Kidney glomerular epithelial cell (primary cell): ENCODE results near the gene ZNF316.
"Not testable (repeated sequence)": the region's sequence is repeated elsewhere in the genome, so short reads cannot be mapped to it uniquely, and the experiment has no call there.

Experiments
- DNase-seq: peaks from one replicate; lab custom pipeline; 2025; lab: John Stamatoyannopoulos, UW

Gene ZNF316

DNA sequence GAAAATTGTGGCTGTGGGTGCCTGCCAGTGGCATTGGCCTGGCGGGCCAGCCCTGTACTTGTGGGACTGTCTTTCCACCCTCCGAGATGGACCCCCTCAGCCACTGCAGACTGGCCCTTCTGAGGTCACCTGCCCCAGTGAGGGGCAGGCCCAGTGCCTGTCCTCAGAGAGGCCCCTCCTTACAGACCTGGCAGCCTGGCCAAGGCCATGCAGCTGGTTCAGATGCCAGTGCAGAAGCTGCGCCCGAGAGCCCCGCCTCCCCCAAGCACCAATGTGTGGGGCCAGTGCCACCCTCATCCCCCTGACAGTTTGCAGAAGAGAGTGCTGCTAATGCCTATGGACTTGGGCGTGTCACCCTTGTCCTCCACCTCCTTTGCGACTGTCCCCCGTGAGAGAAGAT, 10.0 kb downstream of the ZNF316 start:
- no peak for DNase-seq

DNA sequence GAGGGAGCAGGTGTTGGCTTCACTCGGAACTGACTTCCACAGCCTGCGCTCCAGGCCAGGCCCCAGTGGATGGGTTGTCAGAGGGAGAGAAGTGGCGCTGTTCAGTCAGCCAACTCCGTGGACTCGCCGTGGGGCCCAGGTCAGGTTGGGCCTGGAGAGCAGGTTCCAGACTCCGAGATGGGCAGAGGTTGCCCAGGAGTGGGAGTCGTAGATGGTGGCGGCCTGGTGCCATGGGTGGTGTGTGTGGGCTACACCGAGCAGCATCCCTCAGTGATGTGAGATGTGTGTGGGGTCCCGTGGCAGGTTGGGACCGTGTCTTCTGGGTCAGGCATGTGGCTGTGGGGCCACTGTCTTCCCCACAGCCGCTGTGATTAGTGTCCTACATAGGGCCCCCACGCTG, 10.4 kb downstream of the ZNF316 start:
- DNase-seq: no peak

GRCh38 chr7:6648066-6648814, 11.1 kb downstream of the ZNF316 start:
- DNase-seq: no peak

DNA sequence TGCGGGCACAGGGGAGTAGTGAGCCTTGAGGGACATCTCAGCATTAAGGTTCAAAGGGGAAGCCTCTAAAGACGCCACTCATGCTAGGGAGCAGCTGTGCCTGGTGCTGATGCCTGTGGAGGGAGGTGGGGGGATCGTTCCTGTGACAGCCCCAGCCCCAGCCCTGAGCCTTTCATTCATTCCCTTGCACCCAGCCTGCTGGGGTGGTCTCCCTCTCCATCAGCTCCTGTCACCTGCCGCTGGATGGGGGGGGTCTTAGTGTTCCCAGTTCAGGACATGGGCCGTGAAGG, 11.6 kb downstream of the ZNF316 start:
- no peak for DNase-seq

DNA sequence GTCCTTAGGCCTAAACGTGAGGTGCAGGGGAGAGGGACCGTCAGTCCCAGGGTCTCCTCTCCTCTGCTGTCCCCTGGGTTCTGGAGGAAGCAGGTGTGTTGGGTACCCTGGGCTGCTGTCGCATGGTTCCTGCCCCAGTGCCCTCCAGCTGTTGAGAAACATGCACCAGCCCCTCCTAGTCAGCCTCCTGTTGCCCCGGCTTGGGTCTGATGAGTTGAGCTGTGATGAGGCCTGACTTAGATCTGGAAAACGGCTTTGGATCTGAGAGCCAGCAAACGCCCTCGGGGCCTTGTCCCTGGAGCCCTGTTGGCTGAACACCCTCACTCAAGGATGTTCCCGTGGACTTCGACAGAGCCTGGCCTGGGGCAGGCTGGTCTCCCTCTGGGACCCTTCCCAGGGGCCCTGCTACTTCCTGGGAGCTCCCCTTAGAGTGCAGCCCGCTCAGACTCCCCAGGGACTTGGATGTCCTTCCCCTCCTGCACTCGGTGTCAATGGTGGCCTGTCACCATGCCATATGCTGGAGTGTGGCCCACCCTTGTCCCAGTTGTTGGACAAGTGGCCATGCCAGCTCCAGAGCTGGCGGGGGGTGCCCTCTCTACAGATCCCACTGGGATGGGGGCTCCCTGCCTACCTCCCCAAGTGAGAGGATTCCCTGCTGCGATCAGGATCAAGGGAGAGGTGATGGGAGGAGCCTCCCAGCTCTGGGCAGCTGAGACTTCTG, 12.3 kb downstream of the ZNF316 start:
- DNase-seq: no peak

DNA sequence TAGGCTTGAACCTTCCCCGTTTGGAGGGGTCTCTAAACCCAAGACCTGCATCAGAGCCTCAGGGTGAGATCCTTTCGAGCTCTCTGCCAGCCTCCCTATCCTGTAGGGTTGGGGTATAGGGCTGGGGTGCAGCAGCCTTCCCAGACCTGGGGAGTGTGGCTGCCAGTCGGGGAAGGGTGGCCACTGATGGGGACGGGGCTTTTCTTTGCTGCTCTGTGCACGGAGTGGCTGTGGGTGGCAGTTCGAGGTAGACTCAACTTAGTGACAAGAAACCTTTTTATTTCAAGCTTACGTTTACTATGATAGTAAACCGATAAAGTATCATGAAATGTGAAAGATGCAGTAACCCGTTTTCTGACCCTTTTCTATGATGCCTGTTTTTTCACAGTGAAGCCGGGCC, 13.0 kb downstream of the ZNF316 start:
- DNase-seq: no peak

DNA sequence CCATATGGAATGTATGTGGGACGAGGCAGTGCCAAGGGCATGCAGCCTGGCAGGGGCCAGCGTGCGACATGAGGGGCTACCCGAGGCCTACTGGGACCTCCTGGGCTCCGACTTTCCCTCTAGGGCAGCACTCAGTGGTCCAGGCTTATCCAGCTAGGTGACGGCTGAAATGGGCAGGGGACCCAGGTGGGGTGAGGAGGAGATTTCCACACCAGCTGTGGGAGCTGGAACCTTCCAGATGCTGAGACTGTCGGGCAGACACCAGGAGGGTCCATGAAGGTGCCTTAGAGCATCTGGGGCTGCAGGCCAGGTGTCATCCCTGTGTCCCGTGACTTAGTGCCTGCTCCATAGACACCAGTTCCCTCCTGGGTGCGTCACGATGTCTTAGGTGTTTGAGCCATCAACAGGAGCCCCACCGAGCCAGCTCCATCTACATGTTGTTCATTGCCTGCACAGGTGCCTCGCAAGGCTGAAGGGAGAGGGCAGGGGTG, 13.4 kb downstream of the ZNF316 start:
- no peak for DNase-seq

DNA sequence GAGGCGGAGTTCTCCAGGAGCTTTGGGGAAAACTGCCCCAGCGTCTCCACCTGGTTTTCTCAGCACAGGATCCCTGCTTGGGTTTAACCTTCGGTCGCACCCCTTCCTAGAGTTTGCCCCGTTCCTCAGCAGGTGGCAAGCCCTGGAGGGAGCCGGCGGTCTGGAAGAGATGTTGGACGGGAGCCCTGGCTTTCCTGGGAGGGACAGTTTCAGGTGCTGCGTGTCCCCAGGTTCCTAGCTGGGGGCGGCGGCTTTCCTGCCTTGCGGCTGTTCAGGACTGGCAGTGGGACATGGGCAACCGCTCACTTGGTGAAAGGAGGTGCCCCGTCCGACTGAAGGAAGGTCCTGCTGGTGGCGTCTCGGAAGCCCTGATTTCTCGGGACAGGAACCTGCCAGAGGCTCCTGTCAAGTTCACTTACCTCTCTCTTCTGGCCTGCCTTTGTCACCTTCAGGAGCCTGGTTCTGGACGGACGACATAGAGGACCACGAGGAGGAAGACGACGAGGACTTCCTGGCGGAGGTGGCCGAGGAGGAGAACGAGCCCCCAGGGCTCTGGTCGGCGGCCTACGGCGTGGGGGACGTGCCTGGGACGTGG, 14.8 kb downstream of the ZNF316 start:
- DNase-seq: no peak

DNA sequence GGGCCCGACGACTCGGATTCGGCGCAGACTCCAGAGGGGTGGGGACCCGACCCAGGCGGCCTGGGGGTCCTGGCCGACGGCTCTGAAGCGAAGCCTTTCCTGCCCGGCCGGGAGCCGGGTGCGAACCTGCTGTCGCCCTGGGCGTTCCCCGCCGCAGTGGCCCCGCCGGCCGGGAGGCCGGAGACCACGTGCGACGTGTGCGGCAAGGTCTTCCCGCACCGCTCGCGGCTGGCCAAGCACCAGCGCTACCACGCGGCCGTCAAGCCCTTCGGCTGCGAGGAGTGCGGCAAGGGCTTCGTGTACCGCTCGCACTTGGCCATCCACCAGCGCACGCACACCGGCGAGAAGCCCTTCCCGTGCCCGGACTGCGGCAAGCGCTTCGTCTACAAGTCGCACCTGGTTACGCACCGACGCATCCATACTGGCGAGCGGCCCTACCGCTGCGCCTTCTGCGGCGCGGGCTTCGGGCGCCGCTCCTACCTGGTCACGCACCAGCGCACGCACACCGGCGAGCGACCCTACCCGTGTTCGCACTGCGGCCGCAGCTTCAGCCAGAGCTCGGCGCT, 15.4 kb downstream of the ZNF316 start:
- DNase-seq: no peak

GRCh38 chr7:6653071-6654003, 16.2 kb downstream of the ZNF316 start:
- no peak for DNase-seq

- DNase-seq: no peak
These were observed 17.2 kb downstream of the ZNF316 start for GRCh38 chr7:6654113-6654841.

- no peak for DNase-seq
These were observed 17.9 kb downstream of the ZNF316 start for GRCh38 chr7:6654842-6655610.

- DNase-seq: no peak
These were observed 18.7 kb downstream of the ZNF316 start for GRCh38 chr7:6655636-6656385.

GRCh38 chr7:6656413-6656812, 19.3 kb downstream of the ZNF316 start:
- DNase-seq: no peak

DNA sequence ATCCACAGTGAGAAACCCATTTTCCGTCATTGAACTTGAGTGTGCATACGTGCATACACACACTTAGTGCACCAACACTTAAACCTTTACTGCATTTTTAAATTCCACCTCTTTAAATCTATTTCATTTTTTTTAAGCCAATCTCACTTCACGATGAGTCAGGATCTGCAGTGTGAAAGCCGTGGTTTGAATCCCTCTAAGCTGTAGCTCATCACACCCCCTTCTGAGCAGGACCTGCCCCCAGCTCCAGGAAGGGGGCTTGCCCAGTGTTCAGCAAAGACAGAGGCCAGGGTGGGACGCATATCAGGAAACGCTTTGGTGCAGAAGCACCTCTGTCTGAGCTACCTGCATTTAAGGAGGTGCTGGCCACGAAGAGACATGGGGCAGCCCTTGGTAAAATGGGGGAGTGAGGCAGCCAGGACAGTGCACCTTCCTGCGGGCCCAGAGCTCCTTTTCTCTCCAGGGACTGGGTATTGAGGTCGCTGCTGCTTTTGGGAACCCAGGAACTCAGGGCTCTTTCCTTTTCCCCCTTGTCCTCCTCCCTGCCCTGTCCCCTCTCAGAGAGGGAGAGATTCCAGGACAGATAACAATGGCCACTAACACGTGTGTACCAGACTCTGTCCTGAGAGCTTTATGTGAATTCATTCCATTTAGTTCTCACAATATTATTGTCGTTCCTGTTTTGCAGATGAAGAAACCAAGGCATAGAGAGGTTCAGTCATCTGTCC, 21.7 kb downstream of the ZNF316 start:
- DNase-seq: no peak

- not testable (repeated sequence) for DNase-seq
These were observed 33.7 kb downstream of the ZNF316 start for GRCh38 chr7:6670851-6671250.

DNA sequence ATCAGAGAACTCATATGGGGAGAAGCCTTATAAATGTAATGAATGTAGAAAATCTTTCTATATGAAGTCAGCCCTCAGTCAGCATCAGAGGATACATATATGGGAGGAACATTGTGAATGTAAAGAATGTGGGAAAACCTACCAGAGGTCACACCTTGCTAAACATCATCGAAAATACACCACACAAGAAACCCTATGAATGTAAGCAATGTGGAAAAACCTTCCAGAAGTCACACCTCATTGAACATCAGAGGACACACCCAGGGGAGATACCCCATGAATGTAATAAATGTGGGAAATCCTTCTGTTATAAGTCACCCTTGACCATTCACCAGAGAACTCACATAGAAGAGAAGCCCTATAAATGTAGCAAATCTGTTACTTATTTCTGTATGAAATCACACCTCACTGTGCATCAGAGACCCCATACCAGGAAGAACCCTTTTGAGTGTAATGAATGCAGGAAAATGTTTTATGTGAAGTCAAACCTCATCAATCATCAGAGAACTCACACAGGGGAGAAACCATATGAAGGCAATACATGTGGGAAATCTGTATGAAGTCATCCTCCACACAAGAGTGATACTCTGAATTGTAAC, 38.8 kb downstream of the ZNF316 start:
- no peak for DNase-seq

DNA sequence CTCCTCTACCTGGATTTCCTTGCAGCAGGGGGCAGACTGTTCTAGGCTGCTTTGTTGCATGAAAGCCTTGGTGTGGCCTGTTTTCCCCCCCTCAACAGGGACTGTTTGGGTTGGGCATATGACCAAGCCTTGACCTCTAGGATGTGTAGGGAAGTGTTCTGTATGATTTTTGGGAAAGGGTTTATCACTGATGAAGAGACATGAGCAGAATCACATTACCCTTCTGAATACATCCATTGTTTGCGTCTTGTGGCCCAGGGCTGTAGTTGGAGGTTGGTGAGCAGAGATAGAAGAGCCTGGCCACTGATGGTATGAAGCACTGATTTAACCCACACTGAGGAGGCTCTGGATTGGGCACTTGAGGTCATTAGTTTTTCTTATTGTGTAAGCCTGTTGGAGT, 43.0 kb downstream of the ZNF316 start:
- no peak for DNase-seq

DNA sequence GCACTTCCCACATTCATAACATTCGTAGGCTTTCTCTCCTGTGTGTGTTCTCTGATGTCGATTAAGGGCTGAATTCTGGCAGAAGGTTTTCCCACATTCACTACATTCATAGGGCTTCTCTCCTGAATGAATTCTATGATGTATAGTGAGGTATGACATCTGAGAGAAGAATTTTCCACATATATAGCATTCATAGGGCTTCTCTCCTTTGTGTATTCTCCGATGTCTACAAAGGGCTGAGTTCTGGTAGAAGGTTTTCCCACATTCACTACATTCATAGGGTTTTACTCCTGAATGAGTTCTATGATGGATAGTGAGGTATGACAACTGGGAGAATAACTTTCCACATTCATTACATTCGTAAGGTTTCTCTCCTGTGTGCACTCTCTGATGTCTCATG, 54.0 kb downstream of the ZNF316 start:
- DNase-seq: no peak
